Thymus (tissue), 11 donors: ENCODE data around the gene CDH4. TPM values are rescaled to one million over a fixed set of nuclear protein-coding genes. Genes with fewer than 3 reads are reported as not detected.

Experiments used
- DNase-seq, 9 donors: peaks; one replicate each; pipeline ENCODE4 v3.0.0-alpha.2; 2013; ENCODE audit warnings: low spot score in 9 of 9, low read depth in 6 of 9, missing footprints in 1 of 9
- H3K27ac ChIP-seq, 2 donors: one replicate each; pipeline ENCODE4 v1.5.1; 2013; ENCODE audit warnings: control low read depth in 1 of 2, low read depth in 1 of 2, low read length in 1 of 2, mild to moderate bottlenecking in 1 of 2, moderate library complexity in 1 of 2
- H3K27me3 ChIP-seq, 2 donors: one replicate each; pipeline ENCODE4 v1.5.1; 2013; ENCODE audit warnings: low read length in 1 of 2; ENCODE audit not compliant: control insufficient read depth in 2 of 2, insufficient read depth in 1 of 2
- H3K36me3 ChIP-seq, 2 donors: one replicate each; pipeline ENCODE4 v1.5.1; 2013; ENCODE audit warnings: low read length in 1 of 2, mild to moderate bottlenecking in 1 of 2, moderate library complexity in 1 of 2; ENCODE audit not compliant: control insufficient read depth in 2 of 2, insufficient read depth in 2 of 2
- H3K4me1 ChIP-seq, 2 donors: one replicate each; pipeline ENCODE4 v1.5.1; 2013; ENCODE audit warnings: low read length in 2 of 2; ENCODE audit not compliant: control insufficient read depth in 2 of 2, insufficient read depth in 2 of 2
- H3K4me3 ChIP-seq, 2 donors: one replicate each; pipeline ENCODE4 v1.5.1; 2013; ENCODE audit warnings: low read length in 2 of 2, control low read depth in 1 of 2, mild to moderate bottlenecking in 1 of 2
- H3K9me3 ChIP-seq, 2 donors: one replicate each; pipeline ENCODE4 v1.5.1; 2013; ENCODE audit warnings: low read length in 1 of 2, mild to moderate bottlenecking in 1 of 2; ENCODE audit not compliant: control insufficient read depth in 2 of 2, insufficient read depth in 1 of 2
- WGBS: extraction: QIAGEN DNeasy Blood & Tissue Kit; methylation state at CpG from one replicate; pipeline ENCODE4 v1.1.7; 2013; 5-methylcytosine and 5-hydroxymethylcytosine counted together
- polyA plus RNA-seq: library from polyadenylated mRNA; stranded (reverse); fragments of 200-250 nt; gene quantifications from one replicate; pipeline ENCODE4 v1.2.3, GENCODE V29; 2013
- total RNA-seq: library from RNA; stranded (reverse); fragments of 120-200 nt; gene quantifications from one replicate; pipeline ENCODE4 v1.2.4, GENCODE V29; 2013
- donor health status: healthy.

Gene CDH4
- total and polyA plus RNA-seq, 2 donors, result 0.34 to 0.61 TPM

- H3K36me3 ChIP-seq, result no peaks in the 10 kb centered on the region
- peaks cover 0 to 5% of the 10 kb centered on the region in 2 donors for H3K9me3 ChIP-seq
- no peak overlapping the region for H3K27ac ChIP-seq
- DNase-seq, result no peak
- 92% methylated on average over 13 of the region's 13 CpGs for WGBS
- no peak overlapping the region for H3K4me3 ChIP-seq
- H3K27me3 ChIP-seq, result peaks cover 0 to 26% of the 10 kb centered on the region in 2 donors
- no peaks in the 10 kb centered on the region for H3K4me1 ChIP-seq
Observed at GRCh38 chr20:61800359-61801064, 548.5 kb downstream of the CDH4 start.

DNA sequence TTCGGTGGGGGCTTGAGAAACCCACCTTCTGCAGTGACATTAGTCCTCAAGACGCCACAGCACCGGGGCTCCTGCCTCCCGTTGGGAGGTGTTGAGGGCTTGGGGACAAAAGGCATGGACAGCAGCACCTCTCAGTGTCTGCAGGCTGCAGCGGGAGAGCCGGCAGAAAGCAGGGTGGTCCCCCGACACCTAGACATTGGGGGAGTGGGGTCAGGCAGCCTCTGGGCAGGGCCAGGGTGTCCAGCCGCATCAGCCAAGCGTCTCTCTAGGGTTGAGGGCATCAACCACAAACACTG lies 549.0 kb downstream of the CDH4 start:
- H3K27me3 ChIP-seq, result peaks cover 0 to 26% of the 10 kb centered on the region in 2 donors

DNA sequence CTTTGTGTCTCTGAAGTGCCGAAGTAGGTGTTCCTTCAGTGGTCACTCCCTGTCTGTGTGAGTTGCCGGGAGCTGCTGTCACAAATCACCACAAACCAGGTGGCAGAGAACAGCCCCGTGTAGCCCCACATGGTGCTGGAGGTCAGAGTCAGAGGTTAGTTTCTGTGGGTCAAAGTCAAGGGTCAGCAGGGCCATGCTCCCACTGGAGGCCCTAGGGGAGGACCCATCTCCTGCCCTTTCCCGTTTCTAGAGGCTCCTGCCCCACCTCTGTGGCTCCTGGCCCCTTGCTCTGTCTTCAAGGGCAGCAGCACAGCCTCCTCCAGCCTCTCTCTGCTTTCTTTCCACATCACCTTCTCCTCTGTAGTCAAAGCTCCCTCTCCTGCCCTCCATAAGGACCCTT lies 549.4 kb downstream of the CDH4 start:
- H3K4me1 ChIP-seq, result no peaks in the 10 kb centered on the region
- no peaks in the 10 kb centered on the region for H3K36me3 ChIP-seq
- H3K4me3 ChIP-seq, result no peak overlapping the region
- peaks cover 0 to 26% of the 10 kb centered on the region in 2 donors for H3K27me3 ChIP-seq
- peaks cover 0 to 5% of the 10 kb centered on the region in 2 donors for H3K9me3 ChIP-seq
- H3K27ac ChIP-seq, result no peak overlapping the region
- 88% methylated on average over 4 of the region's 4 CpGs for WGBS
- no peak for DNase-seq

More for the DNA sequence above, 549.0 kb downstream of the CDH4 start:
- H3K9me3 ChIP-seq, result peaks cover 0 to 5% of the 10 kb centered on the region in 2 donors
- DNase-seq, result no peak
- H3K4me3 ChIP-seq, result no peak overlapping the region
- no peaks in the 10 kb centered on the region for H3K36me3 ChIP-seq
- 94% methylated on average over 9 of the region's 9 CpGs for WGBS
- no peak overlapping the region for H3K27ac ChIP-seq
- H3K4me1 ChIP-seq, result no peaks in the 10 kb centered on the region

DNA sequence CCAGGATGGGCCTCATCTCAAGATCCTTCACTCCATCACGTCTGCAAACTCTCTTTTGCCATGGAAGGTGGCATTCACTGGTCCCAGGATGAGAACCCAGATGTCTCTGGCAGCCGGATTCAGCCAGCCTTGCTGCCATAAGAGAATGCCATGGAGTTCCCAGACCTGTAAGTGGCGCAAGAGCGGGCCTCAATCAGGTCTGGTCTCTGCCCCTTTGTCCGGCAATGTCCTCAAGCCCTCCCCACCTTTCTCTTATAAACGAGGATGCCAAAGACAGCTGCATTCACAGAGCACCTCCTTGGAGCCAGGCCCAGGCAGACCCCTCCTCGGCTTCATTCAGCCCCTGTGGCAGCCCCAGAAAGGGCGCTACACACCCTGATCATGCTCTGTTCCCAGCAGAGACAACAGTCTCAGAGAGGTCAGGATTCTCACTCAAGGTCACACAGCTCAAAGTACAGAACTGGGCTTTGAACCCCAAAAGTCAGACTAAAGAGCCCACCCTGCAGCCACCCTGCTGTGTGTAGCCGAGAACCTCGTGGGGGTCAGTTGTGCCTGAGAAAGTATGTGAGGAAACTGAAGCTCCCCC lies 549.9 kb downstream of the CDH4 start:
- Histone ChIP-seq H3K27me3 (peaks cover 0 to 26% of the 10 kb centered on the region in 2 donors), H3K4me3 (no peak overlapping the region), H3K4me1 (no peaks in the 10 kb centered on the region), H3K27ac (no peak overlapping the region), H3K36me3 (no peaks in the 10 kb centered on the region), H3K9me3 (peaks cover 0 to 5% of the 10 kb centered on the region in 2 donors)
- DNase-seq, result no peak
- WGBS, result 83% methylated on average over 10 of the region's 10 CpGs

DNA sequence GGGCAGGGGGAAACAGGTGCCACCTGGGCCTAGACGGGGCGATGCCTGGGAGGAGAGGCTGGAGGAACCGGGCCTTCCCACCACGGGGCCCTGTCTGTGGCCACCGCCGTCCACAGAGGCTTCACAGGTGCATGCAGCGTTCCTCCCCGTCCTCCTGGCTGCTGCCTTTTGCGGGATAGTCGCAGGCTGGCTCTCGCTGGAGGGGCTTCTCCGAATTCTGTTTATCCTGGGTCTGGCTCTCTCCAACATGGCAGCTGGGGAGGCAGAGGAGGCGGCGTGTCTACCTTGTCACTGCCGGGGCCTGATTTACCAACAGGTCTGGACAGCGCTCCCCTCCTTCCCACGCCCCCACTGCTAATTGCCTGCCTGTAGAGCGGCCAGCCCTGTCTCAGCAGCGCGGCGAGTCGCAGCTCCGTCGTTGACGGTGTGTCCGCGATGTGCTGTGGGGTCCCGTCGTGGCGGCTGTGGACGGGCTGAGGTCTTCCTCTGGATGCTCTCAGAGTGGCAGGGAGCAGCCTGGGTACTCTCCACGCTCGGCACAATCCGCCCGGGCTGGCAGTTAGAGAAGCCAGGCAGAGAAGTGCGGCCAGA lies 550.8 kb downstream of the CDH4 start:
- Histone ChIP-seq H3K9me3 (peaks cover 0 to 5% of the 10 kb centered on the region in 2 donors), H3K36me3 (no peaks in the 10 kb centered on the region), H3K27ac (no peak overlapping the region), H3K4me3 (no peak overlapping the region), H3K27me3 (peaks cover 0 to 26% of the 10 kb centered on the region in 2 donors), H3K4me1 (no peaks in the 10 kb centered on the region)
- WGBS, result 83% methylated on average over 36 of the region's 36 CpGs
- DNase-seq, result no peak

DNA sequence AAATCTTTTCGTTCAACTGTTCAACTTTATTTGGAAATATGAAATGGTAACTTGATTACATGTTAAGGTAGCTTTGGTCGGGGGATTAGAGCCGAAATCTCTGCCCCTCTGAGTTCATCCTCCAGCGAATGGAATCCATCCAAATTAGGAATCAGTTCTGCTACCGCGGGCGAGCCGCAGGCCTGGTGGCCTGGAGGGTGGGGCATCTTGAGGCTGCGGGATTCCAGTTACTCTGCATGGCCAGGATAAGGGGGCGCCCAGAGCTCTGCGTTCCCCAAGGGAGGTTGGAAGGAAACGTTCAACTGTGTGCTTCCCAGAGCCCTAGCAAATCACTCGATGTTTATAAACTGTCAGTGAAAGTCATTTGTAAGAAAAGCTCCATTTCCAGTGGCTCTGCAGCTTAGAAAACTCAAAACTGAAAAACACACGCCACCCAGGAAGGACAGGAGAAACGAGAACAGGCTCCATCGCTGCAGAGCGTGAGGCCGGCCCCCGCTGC lies 551.4 kb downstream of the CDH4 start:
- DNase-seq, result no peak
- Histone ChIP-seq H3K9me3 (peaks cover 0 to 4% of the 10 kb centered on the region in 2 donors), H3K27ac (no peak overlapping the region), H3K36me3 (no peaks in the 10 kb centered on the region), H3K27me3 (peaks cover 0 to 26% of the 10 kb centered on the region in 2 donors), H3K4me3 (no peak overlapping the region), H3K4me1 (no peaks in the 10 kb centered on the region)
- WGBS, result 31% methylated on average over 19 of the region's 19 CpGs

GRCh38 chr20:61803915-61804751 lies 552.1 kb downstream of the CDH4 start:
- H3K4me1 ChIP-seq, result no peaks in the 10 kb centered on the region
- peaks cover 0 to 26% of the 10 kb centered on the region in 2 donors for H3K27me3 ChIP-seq
- H3K27ac ChIP-seq, result no peak overlapping the region
- H3K4me3 ChIP-seq, result no peak overlapping the region
- peaks cover 0 to 4% of the 10 kb centered on the region in 2 donors for H3K9me3 ChIP-seq
- WGBS, result 54% methylated on average over 27 of the region's 27 CpGs
- peak in 1 of 9 donors; percentile 12 for DNase-seq
- no peaks in the 10 kb centered on the region for H3K36me3 ChIP-seq

DNA sequence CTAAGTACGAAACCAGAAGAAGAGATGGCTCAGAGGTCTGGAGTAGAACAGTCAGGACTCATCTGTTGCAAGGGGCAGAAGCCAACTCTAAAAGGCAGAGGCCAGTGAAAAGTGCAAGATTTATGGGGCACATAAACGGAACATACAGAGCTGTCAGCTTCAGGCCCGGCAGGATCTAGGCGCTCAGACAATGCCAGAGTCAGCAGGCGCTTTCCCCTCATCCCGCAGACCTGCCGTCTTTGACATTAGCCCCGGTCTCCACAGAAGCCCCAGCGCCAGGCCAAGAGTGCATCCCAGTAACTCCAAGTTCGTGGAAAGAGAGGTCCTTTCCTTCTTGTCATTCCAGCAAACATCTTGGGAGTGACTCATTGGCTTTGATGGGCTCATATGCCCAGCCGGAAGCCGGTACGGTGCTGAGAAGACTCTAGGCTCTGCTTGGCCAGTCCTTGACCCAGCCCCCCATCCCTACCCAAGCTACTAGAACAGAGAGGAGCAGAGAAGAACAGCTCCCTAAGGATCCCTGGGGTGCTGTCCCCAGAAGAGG lies 552.8 kb downstream of the CDH4 start:
- 92% methylated on average over 13 of the region's 13 CpGs for WGBS
- Histone ChIP-seq H3K4me1 (no peaks in the 10 kb centered on the region), H3K36me3 (no peaks in the 10 kb centered on the region), H3K9me3 (peaks cover 0 to 3% of the 10 kb centered on the region in 2 donors), H3K27me3 (peaks cover 0 to 26% of the 10 kb centered on the region in 2 donors), H3K27ac (no peak overlapping the region), H3K4me3 (no peak overlapping the region)
- no peak for DNase-seq
